GM23248 (cell line): Measurements from ENCODE around the gene TNFAIP8L1. TPM values are rescaled to one million over a fixed set of nuclear protein-coding genes. Genes with fewer than 3 reads are reported as not detected.

Source experiments
- DNase-seq: peaks from one replicate; pipeline ENCODE4 v3.0.0-alpha.2; 2015
- H2AFZ ChIP-seq: fragments of 200-600 bp; sonication (generic); 2 replicates; pipeline ENCODE4 v1.6.1; 2016; ENCODE audit warnings: antibody characterized with exemption
- H3F3A ChIP-seq: fragments of 200-600 bp; sonication (generic); 2 replicates; pipeline ENCODE4 v1.6.1; 2016; ENCODE audit warnings: mild to moderate bottlenecking, antibody characterized with exemption, mixed run types; ENCODE audit not compliant: insufficient read depth
- H3K27ac ChIP-seq: fragments of 200-600 bp; sonication (generic); 2 replicates; pipeline ENCODE4 v1.5.1; 2016; ENCODE audit warnings: mild to moderate bottlenecking
- H3K27me3 ChIP-seq: fragments of 200-600 bp; sonication (generic); replicated peaks from 2 replicates; pipeline ENCODE4 v1.6.1; 2016; ENCODE audit warnings: mild to moderate bottlenecking; ENCODE audit not compliant: insufficient read depth
- H3K36me3 ChIP-seq: fragments of 200-600 bp; sonication (generic); 2 replicates; pipeline ENCODE4 v1.6.1; 2016; ENCODE audit warnings: low read depth, mild to moderate bottlenecking
- H3K4me1 ChIP-seq: fragments of 200-600 bp; sonication (generic); 2 replicates; pipeline ENCODE4 v1.6.1; 2016; ENCODE audit warnings: mild to moderate bottlenecking; ENCODE audit not compliant: insufficient read depth
- H3K4me2 ChIP-seq: fragments of 200-600 bp; sonication (generic); one replicate; pipeline ENCODE4 v1.6.1; 2016; ENCODE audit warnings: mild to moderate bottlenecking; ENCODE audit not compliant: unreplicated experiment
- H3K4me3 ChIP-seq: fragments of 200-600 bp; sonication (generic); 2 replicates; pipeline ENCODE4 v1.5.1; 2016; ENCODE audit warnings: mild to moderate bottlenecking
- H3K79me2 ChIP-seq: fragments of 200-600 bp; sonication (generic); 2 replicates; pipeline ENCODE4 v1.6.1; 2016; ENCODE audit warnings: mild to moderate bottlenecking; ENCODE audit not compliant: insufficient read depth
- H3K9ac ChIP-seq: fragments of 200-600 bp; sonication (generic); 2 replicates; pipeline ENCODE4 v1.6.1; 2016; ENCODE audit warnings: mild to moderate bottlenecking
- H3K9me2 ChIP-seq: fragments of 200-600 bp; sonication (generic); 2 replicates; pipeline ENCODE4 v1.6.1; 2016; ENCODE audit warnings: mixed run types, mild to moderate bottlenecking, moderate library complexity; ENCODE audit not compliant: insufficient read depth
- H3K9me3 ChIP-seq: fragments of 200-600 bp; sonication (generic); one replicate; pipeline ENCODE4 v1.6.1; 2017; ENCODE audit warnings: low read depth
- H4K20me1 ChIP-seq: fragments of 200-600 bp; sonication (generic); 2 replicates; pipeline ENCODE4 v1.6.0; 2016; ENCODE audit not compliant: insufficient read depth
- EZH2 ChIP-seq: fragments of 200-600 bp; sonication (generic); IDR thresholded peaks from 2 replicates; pipeline ENCODE4 v1.6.1; 2018; ENCODE audit warnings: antibody characterized with exemption, mild to moderate bottlenecking; ENCODE audit not compliant: insufficient read depth, poor library complexity, severe bottlenecking
- EZH2phosphoT487 ChIP-seq: fragments of 200-600 bp; sonication (generic); IDR thresholded peaks from 2 replicates; pipeline ENCODE4 v1.6.1; 2018; ENCODE audit warnings: antibody characterized with exemption, moderate library complexity, mild to moderate bottlenecking, low read depth; ENCODE audit not compliant: insufficient read depth
- WGBS, 2 experiments: methylation state at CpG; one replicate each; pipeline ENCODE4 v1.1.6; 2015 to 2017; ENCODE audit warnings: low lambda C conversion rate in 2 of 2, low coverage in 1 of 2; ENCODE audit errors: missing lambda C conversion rate in 2 of 2; 5-methylcytosine and 5-hydroxymethylcytosine counted together
- in situ Hi-C: fragments of 300-500 bp; cut with MboI; formaldehyde crosslinking; loops from 2 replicates; pipeline ENCODE4 v1.15.0; 2020
- polyA plus RNA-seq: library from polyadenylated mRNA; unstranded; fragments of >200 nt; fragmentation: Nextera tagmentation; extraction: Ambion mirVana; gene quantifications from 2 replicates; pipeline ENCODE4 v1.2.1, GENCODE V29; 2016
- total RNA-seq: library from RNA; depleted of rRNA; stranded (reverse); fragments of >200 nt; shearing (Covaris generic); gene quantifications from 2 replicates; pipeline ENCODE4 v1.2.3, GENCODE V29; 2014

The TNFAIP8L1 gene
- total and polyA plus RNA-seq, 2 experiments from 2014 or later: 0.86 to 2.0 TPM

- Histone ChIP-seq H2AFZ (peak overlapping the region; percentile 86), H3K36me3 (no peaks in the 10 kb centered on the region), H3F3A (peaks cover 16% of the 10 kb centered on the region), H3K79me2 (no peaks in the 10 kb centered on the region), H3K9me3 (no peaks in the 10 kb centered on the region), H3K9me2 (no peaks in the 10 kb centered on the region), H3K4me1 (peaks cover 11% of the 10 kb centered on the region), H3K27ac (no peak overlapping the region), H3K27me3 (no peaks in the 10 kb centered on the region), H3K4me3 (peak overlapping the region; percentile 73), H3K4me2 (peak overlapping the region; percentile 89), H3K9ac (peak overlapping the region; percentile 64), H4K20me1 (no peaks in the 10 kb centered on the region)
- 2 to 3% methylated on average over 27 to 37 of the region's 43 CpGs for WGBS, 2 experiments
- TF ChIP-seq EZH2: no peak
- no peak for TF ChIP-seq EZH2phosphoT487
- in situ Hi-C loops: no loop called here
- DNase-seq: peak; percentile 74
Observed at GRCh38 chr19:4636151-4636717, 3.1 kb upstream of the TNFAIP8L1 start.

- Histone ChIP-seq H3K27me3 (no peaks in the 10 kb centered on the region), H3K9ac (peak overlapping the region; percentile 64), H3K27ac (no peak overlapping the region), H4K20me1 (no peaks in the 10 kb centered on the region), H3F3A (peaks cover 16% of the 10 kb centered on the region), H3K4me2 (peak overlapping the region; percentile 89), H3K4me1 (peaks cover 11% of the 10 kb centered on the region), H3K9me3 (no peaks in the 10 kb centered on the region), H3K79me2 (no peaks in the 10 kb centered on the region), H3K36me3 (no peaks in the 10 kb centered on the region), H3K9me2 (no peaks in the 10 kb centered on the region), H2AFZ (peak overlapping the region; percentile 86), H3K4me3 (peak overlapping the region; percentile 73)
- TF ChIP-seq EZH2: no peak
- no peak for TF ChIP-seq EZH2phosphoT487
- in situ Hi-C loops: no loop called here
- DNase-seq: no peak
- 54 to 57% methylated on average over 8 of the region's 8 CpGs for WGBS, 2 experiments
Observed at GRCh38 chr19:4636761-4637160, 2.6 kb upstream of the TNFAIP8L1 start.

GRCh38 chr19:4638317-4638716 is 999 bp upstream of the TNFAIP8L1 start:
- H2AFZ ChIP-seq: peak overlapping the region; percentile 81
- WGBS, 2 experiments: 74 to 76% methylated on average over 10 to 11 of the region's 11 CpGs

GRCh38 chr19:4639531-4640246 is 373 bp downstream of the TNFAIP8L1 start:
- WGBS, 2 experiments: 18 to 21% methylated on average over 26 to 39 of the region's 39 CpGs
- H3K4me2 ChIP-seq: peak overlapping the region; percentile 74
- no peak overlapping the region for H3K27ac ChIP-seq
- H3K27me3 ChIP-seq: no peaks in the 10 kb centered on the region
- no peaks in the 10 kb centered on the region for H3K79me2 ChIP-seq
- H3K36me3 ChIP-seq: no peaks in the 10 kb centered on the region
- in situ Hi-C loops: no loop called here
- TF ChIP-seq EZH2phosphoT487 (no peak), EZH2 (no peak)
- peaks cover 4% of the 10 kb centered on the region; the same call in 1 of the 2 replicates for H3F3A ChIP-seq
- peaks cover 4% of the 10 kb centered on the region for H3K4me1 ChIP-seq
- peak overlapping the region; percentile 93 for H2AFZ ChIP-seq
- no peaks in the 10 kb centered on the region for H3K9me2 ChIP-seq
- DNase-seq: no peak
- no peaks in the 10 kb centered on the region for H4K20me1 ChIP-seq
- no peaks in the 10 kb centered on the region for H3K9me3 ChIP-seq
- H3K9ac ChIP-seq: peak overlapping the region; percentile 64
- peak overlapping the region; percentile 77 for H3K4me3 ChIP-seq

More at GRCh38 chr19:4638317-4638716, 999 bp upstream of the TNFAIP8L1 start:
- peaks cover 11% of the 10 kb centered on the region for H3K4me1 ChIP-seq
- in situ Hi-C loops: no loop called here
- H3K27me3 ChIP-seq: no peaks in the 10 kb centered on the region
- no peaks in the 10 kb centered on the region for H3K79me2 ChIP-seq
- no peak overlapping the region for H3K27ac ChIP-seq
- H4K20me1 ChIP-seq: no peaks in the 10 kb centered on the region
- no peak for TF ChIP-seq EZH2phosphoT487
- no peak for TF ChIP-seq EZH2
- DNase-seq: no peak
- peaks cover 16% of the 10 kb centered on the region for H3F3A ChIP-seq
- H3K9ac ChIP-seq: no peak overlapping the region; the same call in 1 of the 2 replicates
- H3K36me3 ChIP-seq: no peaks in the 10 kb centered on the region
- no peaks in the 10 kb centered on the region for H3K9me2 ChIP-seq
- H3K9me3 ChIP-seq: no peaks in the 10 kb centered on the region
- H3K4me2 ChIP-seq: no peak overlapping the region
- no peak overlapping the region for H3K4me3 ChIP-seq
